HG03066 (cell line): ENCODE results near the gene MYNN.

Experiments used
- ATAC-seq: cut with Tn5 transposase; IDR thresholded peaks from one replicate; pipeline ENCODE4 v1.9.1; 2021; ENCODE audit warnings: low read depth; ENCODE audit not compliant: unreplicated experiment

The MYNN gene

GRCh38 chr3:169774186-169774585, 990 bp downstream of the MYNN start:
- no peak for ATAC-seq

- ATAC-seq, result no peak
Observed at GRCh38 chr3:169777822-169778221, 4.6 kb downstream of the MYNN start.

- ATAC-seq, result no peak
Observed at GRCh38 chr3:169780742-169781141, 7.5 kb downstream of the MYNN start.

GRCh38 chr3:169781209-169781855, 8.1 kb downstream of the MYNN start:
- no peak for ATAC-seq

GRCh38 chr3:169787120-169787519, 13.9 kb downstream of the MYNN start:
- no peak for ATAC-seq

- ATAC-seq, result no peak
Observed at GRCh38 chr3:169787791-169788190, 14.6 kb downstream of the MYNN start.

- ATAC-seq, result no peak
Observed at GRCh38 chr3:169790219-169790618, 17.0 kb downstream of the MYNN start.

- ATAC-seq, result no peak
Observed at GRCh38 chr3:169790687-169791429, 17.7 kb downstream of the MYNN start.

GRCh38 chr3:169792359-169792758, 19.2 kb downstream of the MYNN start:
- ATAC-seq, result no peak

- ATAC-seq, result no peak
Observed at GRCh38 chr3:169804681-169805080, 31.5 kb downstream of the MYNN start.

GRCh38 chr3:169809230-169809795, 36.1 kb downstream of the MYNN start:
- ATAC-seq, result no peak

- ATAC-seq, result peak; percentile 4
Observed at GRCh38 chr3:169811631-169812331, 38.6 kb downstream of the MYNN start.

- peak; percentile 61 for ATAC-seq
Observed at GRCh38 chr3:169812332-169813235, 39.4 kb downstream of the MYNN start, which contains the start of the genes LRRC34 and LRRIQ4. Gene LRRC34, minus strand, starts transcription at chr3:169812904. Its CDS starts 356 bp downstream, at chr3:169812548. Gene LRRIQ4, plus strand, starts transcription at chr3:169812870. Its CDS starts 9,052 bp downstream, at chr3:169821922.

GRCh38 chr3:169813278-169813677, 40.1 kb downstream of the MYNN start:
- no peak for ATAC-seq

- peak; percentile 77 for ATAC-seq
Observed at GRCh38 chr3:169813757-169814517, 40.7 kb downstream of the MYNN start.

- ATAC-seq, result no peak
Observed at GRCh38 chr3:169815590-169816150, 42.5 kb downstream of the MYNN start.

GRCh38 chr3:169818316-169818715, 45.1 kb downstream of the MYNN start:
- ATAC-seq, result no peak

GRCh38 chr3:169822091-169822490, 48.9 kb downstream of the MYNN start:
- no peak for ATAC-seq

GRCh38 chr3:169822540-169822939, 49.3 kb downstream of the MYNN start:
- no peak for ATAC-seq
